ENCODE results near the gene FAM171A2.
"Not testable (repeated sequence)": the region's sequence is repeated elsewhere in the genome, so short reads cannot be mapped to it uniquely, and the experiment has no call there.

The FAM171A2 gene

GRCh38 chr17:44359458-44360143 lies 4.1 kb downstream of the FAM171A2 start:
- DNase-seq = no peak

GRCh38 chr17:44359006-44359405 lies 4.6 kb downstream of the FAM171A2 start:
- DNase-seq = no peak

- no peak for DNase-seq
Observed at GRCh38 chr17:44358066-44358465, 5.6 kb downstream of the FAM171A2 start.

- no peak for DNase-seq
Observed at GRCh38 chr17:44356241-44356640, 7.4 kb downstream of the FAM171A2 start.

- DNase-seq = no peak
Observed at GRCh38 chr17:44355642-44356099, 8.0 kb downstream of the FAM171A2 start.

- DNase-seq = peak; percentile 44
Observed at GRCh38 chr17:44354582-44355561, 8.8 kb downstream of the FAM171A2 start.

- DNase-seq = no peak
Observed at GRCh38 chr17:44353672-44354331, 9.9 kb downstream of the FAM171A2 start.

GRCh38 chr17:44352828-44353671 lies 10.6 kb downstream of the FAM171A2 start:
- no peak for DNase-seq

- DNase-seq = no peak
Observed at GRCh38 chr17:44351961-44352827, 11.5 kb downstream of the FAM171A2 start.

- no peak for DNase-seq
Observed at GRCh38 chr17:44351464-44351863, 12.2 kb downstream of the FAM171A2 start.

- peak; percentile 69 for DNase-seq
Observed at GRCh38 chr17:44350733-44351226, 12.9 kb downstream of the FAM171A2 start.

- no peak for DNase-seq
Observed at GRCh38 chr17:44349553-44350070, 14.0 kb downstream of the FAM171A2 start.

GRCh38 chr17:44348988-44349364 lies 14.7 kb downstream of the FAM171A2 start:
- DNase-seq = no peak

GRCh38 chr17:44348234-44348987 lies 15.2 kb downstream of the FAM171A2 start:
- DNase-seq = no peak

GRCh38 chr17:44347206-44348055 lies 16.2 kb downstream of the FAM171A2 start:
- DNase-seq = not testable (repeated sequence)

- DNase-seq = no peak
Observed at GRCh38 chr17:44346064-44346844, 17.4 kb downstream of the FAM171A2 start.

- peak; percentile 32 for DNase-seq
Observed at GRCh38 chr17:44345454-44346026, 18.1 kb downstream of the FAM171A2 start.

GRCh38 chr17:44344939-44345453 lies 18.7 kb downstream of the FAM171A2 start, which contains the start of gene GRN:
GRN (plus strand) TSS chr17:44345302; CDS start chr17:44349165, 3,863 bp downstream.
- DNase-seq = peak; percentile 90

Measured in stimulated activated CD4-positive, alpha-beta T cell treated with anti-CD3 and anti-CD28 coated beads, Interleukin-1b, Interleukin-23, amount 100 ng/mL, for 48 hours (primary cell).